ENCODE results near the gene DOCK2.

GRCh38 chr5:169893571-169893970 is 256.5 kb downstream of the DOCK2 start:
- TF ChIP-seq CTCF (IDR thresholded peaks at IDR 0.05): no peak
- no peak for TF ChIP-seq EP300 (IDR thresholded peaks at IDR 0.05; ENCODE audit: borderline replicate concordance in 1 of 2, low read depth in 1 of 2, low read length in 1 of 2)
- TF ChIP-seq EZH2phosphoT487 (IDR thresholded peaks at IDR 0.05; ENCODE audit: borderline replicate concordance, low read depth): no peak

All from SK-N-SH (cell line).